ENCODE data around the gene KISS1.

DNA sequence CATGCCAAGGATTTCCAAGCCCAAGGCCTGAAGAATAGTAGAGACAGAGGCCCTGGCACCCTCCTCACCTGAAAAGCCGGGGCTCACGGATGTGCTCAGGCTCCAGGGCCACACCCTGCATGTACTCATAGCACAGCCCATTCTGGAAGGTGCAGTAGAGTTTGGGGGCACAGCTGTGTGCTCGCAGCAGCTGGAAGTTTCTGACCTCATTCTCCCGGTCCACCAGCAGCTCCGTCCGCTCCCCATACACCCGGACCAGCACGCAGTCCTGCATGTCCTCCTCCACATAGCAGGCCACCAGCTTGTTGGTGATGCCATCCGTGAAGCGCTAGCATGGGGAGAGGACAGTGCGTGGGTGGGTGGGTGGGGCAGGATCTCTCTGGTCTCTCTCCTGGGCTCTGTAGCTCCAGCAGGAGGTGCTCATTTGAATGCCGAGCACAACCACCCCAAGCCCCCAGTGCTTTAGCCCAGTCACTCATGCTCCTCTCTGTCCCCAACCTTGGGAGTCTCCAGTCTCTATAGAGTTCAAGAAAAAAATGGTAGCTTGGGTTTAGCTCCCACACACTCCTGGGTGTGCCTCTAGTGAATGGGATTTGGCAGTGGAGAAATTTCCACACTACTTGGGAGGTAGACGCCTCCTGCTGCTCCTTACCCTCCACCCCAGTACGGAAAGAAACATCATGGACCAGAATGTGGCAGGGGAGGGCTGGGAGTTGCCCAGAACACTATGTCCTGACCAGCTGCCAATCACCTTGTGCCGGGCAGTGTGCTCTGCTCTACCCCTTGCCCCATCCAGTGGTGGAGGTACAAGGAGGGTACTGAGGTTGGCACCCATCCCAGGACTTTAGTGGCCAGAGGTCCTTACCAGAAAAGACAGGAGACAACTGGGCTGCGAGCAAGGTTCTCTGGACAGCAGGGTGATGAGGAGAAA is 46.4 kb downstream of the KISS1 start:
- TF ChIP-seq, protein P1, sequence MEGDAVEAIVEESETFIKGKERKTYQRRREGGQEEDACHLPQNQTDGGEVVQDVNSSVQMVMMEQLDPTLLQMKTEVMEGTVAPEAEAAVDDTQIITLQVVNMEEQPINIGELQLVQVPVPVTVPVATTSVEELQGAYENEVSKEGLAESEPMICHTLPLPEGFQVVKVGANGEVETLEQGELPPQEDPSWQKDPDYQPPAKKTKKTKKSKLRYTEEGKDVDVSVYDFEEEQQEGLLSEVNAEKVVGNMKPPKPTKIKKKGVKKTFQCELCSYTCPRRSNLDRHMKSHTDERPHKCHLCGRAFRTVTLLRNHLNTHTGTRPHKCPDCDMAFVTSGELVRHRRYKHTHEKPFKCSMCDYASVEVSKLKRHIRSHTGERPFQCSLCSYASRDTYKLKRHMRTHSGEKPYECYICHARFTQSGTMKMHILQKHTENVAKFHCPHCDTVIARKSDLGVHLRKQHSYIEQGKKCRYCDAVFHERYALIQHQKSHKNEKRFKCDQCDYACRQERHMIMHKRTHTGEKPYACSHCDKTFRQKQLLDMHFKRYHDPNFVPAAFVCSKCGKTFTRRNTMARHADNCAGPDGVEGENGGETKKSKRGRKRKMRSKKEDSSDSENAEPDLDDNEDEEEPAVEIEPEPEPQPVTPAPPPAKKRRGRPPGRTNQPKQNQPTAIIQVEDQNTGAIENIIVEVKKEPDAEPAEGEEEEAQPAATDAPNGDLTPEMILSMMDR (IDR thresholded peaks at IDR 0.05) = no peak
- no peak for TF ChIP-seq EP300 (IDR thresholded peaks at IDR 0.05; ENCODE audit: low read depth)
- TF ChIP-seq POLR2A (IDR thresholded peaks at IDR 0.05) = no peak

Data from transverse colon (tissue), 3 donors.